Head of caudate nucleus (tissue), 42 donors: ENCODE results near the gene RTKN.
"Not testable (repeated sequence)": the region's sequence is repeated elsewhere in the genome, so short reads cannot be mapped to it uniquely, and the experiment has no call there.

Source experiments
- DNase-seq, 42 donors: peaks; one replicate each; pipeline versions ENCODE4 v3.0.0 to v3.0.0-alpha.2; 2020 to 2021; ENCODE audit warnings: mixed read lengths in 7 of 42
- intact Hi-C: fragments of 100-400 bp; cut with DNase I; formaldehyde crosslinking; loops from one replicate; pipeline ENCODE4 v1.15.0; 2022

Gene RTKN

DNA sequence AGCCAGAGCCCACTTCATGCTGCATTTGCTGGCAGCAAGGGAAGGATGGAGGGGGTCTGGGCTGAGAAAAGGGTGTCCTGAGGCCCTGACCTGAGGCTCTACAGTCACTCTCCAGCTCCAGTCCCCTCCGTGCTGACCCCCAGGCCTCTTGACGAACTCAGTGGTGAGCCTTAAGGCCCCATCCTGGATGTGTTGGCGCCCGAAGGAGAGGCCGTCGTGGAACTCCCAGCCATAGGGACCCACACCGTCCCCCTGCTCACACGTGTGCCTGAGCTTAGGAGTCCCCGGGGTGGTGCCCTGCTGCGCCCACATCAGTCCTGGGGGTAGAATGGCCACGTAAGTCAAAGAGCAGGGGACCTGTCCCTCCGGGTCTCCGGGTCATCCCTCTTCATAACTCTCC, 22.7 kb upstream of the RTKN start:
- DNase-seq: no peak
- intact Hi-C loops: no loop called here

DNA sequence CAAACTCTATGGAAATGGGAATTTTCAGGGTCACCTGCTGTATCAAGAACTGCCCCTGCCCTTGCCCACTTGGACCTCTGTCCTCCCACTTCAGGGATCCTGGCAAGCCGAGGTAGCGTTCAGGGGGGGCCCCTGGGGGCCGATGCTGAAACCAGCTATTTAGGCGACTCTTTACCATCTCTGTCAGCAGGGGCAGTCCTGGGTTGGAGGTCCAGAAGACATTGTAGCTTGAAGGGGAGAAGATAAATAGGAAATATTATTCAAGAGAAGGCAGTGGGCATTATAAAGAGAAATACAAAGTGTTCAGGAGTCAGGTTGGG, 21.0 kb upstream of the RTKN start:
- intact Hi-C loops: no loop called here
- no peak for DNase-seq

DNA sequence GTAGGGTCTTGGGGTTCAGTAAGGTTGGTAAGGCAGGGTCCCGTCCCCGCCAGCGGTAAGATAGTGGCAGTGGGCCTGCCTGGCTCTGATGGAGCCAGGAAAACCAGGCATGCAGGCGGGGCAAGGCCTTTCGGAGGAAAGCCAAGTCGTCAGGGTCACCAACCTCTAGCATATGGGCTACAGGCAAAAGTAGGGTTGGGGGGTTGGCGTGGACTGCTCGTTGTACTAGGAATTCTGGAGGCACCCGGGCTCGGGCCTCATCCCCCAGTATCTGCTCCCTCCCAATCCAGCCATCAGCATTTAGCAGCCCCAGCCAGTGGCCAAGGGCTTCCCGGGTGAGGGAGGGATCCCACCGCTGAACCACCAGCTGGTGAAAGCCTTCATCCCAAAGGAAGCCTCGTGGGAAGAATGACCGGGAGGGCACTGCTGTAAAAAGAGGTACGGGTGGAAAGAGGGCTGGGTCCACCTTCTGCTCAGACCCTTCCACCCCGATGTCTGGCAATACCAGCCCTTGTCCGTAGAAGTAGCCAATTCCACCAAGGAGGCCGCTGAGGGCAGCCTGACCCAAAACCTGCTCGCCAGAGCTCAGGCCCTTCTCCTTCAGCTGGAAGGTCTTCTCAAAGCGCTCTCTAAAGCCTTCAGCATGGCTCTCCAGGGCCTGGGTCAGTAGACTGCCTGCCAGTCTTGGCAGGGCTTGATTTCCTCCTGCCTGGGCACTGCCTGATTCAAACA, 20.5 kb upstream of the RTKN start:
- DNase-seq: no peak
- intact Hi-C loops: no loop called here

GRCh38 chr2:74461187-74462053, 19.7 kb upstream of the RTKN start:
- no peak for DNase-seq
- intact Hi-C loops: no loop called here

- DNase-seq, intact Hi-C loops: not testable (repeated sequence)
These were observed 18.4 kb upstream of the RTKN start for GRCh38 chr2:74460187-74460586.

DNA sequence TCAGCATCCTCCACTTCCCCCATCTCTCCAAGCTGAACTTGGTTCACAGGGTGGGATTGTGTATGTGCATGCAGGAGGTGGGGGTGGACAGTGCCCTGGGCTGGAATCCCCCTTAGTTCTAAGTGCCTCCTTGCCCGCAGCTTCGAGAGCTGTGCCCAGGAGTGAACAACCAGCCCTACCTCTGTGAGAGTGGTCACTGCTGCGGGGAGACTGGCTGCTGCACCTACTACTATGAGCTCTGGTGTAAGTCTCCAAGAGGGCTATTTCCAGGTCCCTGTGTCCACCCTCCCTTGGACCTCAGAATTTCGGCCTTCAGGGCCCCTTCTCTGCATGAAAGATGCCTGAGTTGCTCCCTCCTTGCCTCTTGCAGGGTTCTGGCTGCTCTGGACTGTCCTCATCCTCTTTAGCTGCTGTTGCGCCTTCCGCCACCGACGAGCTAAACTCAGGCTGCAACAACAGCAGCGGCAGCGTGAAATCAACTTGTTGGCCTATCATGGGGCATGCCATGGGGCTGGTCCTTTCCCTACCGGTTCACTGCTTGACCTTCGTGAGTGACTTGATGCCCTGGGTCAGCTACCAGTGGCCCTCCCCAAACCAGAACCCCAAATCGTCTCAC, 17.9 kb upstream of the RTKN start:
- intact Hi-C loops, DNase-seq: not testable (repeated sequence)

DNA sequence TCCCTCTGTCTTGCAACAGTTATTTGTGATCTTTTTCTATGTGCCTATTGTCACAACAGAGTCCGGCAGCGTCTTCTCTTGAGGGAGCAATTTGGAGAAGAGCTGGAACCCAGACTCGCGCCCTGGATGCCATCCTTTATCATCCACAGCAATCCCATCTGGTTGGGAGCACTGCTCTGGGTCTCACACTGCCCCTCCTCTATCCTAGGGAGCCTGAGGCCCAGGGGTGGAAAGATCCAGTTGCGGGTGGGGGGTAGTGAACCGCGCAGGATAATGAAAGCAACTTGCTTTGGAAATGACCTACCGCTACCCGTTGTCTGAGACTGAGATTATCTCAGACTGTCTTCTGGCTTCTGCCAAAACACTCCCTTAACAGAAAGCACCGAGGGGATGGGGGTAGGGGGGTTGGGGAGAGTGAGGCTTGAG, 17.2 kb upstream of the RTKN start:
- no peak for DNase-seq
- intact Hi-C loops: no loop called here

DNA sequence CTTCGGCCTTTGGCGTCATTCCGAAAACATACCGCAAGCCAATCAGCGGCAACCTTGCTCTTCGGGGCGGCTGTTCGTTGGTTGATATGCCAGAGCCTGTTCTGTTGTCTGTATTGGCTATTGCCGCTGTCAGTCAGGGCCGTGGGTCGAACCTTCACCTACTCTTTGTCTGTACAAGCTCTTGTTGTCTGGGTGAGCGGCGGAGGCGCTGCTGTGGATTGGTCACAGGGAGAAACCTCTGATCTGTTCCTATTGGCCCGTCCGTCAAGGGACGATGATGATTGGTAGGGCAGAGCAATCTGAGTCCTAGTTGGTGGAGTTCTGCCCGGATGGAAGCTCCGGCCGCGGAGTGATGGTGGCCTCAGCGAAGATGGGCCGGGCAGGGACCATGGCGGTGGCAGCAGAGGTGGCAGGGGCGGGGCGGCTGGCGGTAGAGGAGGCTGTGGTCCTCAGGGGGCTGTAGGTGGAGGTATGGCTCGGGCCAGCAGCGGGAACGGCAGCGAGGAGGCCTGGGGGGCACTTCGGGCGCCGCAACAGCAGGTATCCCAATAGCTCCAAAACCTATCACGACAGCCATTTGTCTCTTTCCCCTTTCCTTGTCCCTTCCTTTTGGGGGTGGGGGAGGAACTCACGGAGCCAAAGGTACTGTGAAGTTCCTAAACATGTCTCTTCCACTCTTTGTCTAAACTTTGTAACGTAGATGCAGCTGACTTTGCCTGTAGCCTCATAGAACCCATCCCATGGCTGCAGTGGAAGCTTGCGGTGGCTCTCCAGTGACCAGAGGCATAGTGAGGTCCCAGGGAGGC, 16.6 kb upstream of the RTKN start, which contains the start of gene WBP1:
Gene WBP1 (plus strand): TSS at position 307 of the 806 bp plus-strand sequence. CDS start 165 bp downstream, at position 472.
- DNase-seq: peak; percentile 98 to 100 (median 100)
- intact Hi-C loops: no loop called here

GRCh38 chr2:74457549-74458131, 15.9 kb upstream of the RTKN start:
- intact Hi-C loops: no loop called here
- peak in 33 of 42 donors; percentile 24 to 87 (median 69) for DNase-seq

DNA sequence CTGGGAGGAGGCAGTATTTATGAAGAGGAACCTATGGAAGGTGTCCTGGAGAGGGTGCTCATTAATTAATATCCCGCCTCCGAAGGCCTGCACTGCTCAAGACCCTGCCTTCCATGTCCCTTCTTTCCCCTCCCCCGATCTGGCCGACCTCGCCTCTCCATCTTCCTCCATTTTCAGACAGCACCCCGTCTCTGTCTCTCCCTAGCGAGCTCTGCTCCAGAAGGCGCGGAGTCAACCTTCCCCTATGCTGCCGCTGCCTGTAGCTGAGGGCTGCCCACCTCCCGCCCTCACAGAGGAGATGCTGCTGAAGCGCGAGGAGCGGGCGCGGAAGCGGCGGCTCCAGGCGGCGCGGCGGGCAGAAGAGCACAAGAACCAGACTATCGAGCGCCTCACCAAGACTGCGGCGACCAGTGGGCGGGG, 15.4 kb upstream of the RTKN start:
- intact Hi-C loops: no loop called here

DNA sequence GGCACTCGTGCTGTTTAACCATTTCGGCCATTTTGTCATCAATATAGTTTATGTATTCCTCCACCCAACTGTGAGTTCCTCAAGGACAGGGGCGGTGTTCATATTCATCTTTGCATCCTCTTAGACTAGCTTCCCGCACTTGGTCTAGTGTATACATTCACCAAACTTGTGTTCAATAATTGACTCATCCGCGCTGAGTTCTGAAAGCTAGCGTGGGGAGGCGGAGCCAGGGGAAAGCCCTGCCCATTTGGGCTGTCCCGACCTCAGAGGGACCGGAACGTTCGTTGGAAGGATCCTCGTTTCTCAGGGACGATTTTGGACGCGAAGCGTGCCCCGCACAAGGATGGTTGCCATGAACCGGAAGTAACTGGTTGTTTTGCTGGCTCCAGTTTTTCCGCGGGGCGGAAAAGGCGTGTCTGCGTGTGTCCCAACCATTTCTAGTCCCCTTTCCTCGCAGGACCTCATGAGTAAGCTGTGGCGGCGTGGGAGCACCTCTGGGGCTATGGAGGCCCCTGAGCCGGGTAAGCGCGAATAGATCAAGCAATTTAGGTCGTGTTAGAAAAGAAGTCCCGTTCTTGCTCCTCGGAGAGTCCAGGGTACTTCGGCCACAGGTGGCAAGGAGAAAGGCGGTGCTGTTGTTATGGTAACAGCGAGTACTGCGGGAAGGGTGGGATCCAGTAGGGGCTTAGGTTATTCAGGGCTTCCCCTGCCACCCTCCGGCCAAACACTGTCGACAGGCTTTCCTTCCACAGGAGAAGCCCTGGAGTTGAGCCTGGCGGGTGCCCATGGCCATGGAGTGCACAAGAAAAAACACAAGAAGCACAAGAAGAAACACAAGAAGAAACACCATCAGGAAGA, 13.1 kb upstream of the RTKN start, which contains the start of gene INO80B:
Gene INO80B (plus strand): TSS at position 434 of the 858 bp plus-strand sequence. CDS start 30 bp downstream, at position 464.
- intact Hi-C loops: loop anchor here (2.0 kb wide), 2 partner anchors 14 to 28 kb away; partner anchors contain the start of genes CCDC142, RTKN and TTC31
- peak; percentile 92 to 99 (median 96) for DNase-seq

More for the DNA sequence above, 15.4 kb upstream of the RTKN start:
- peak in 10 of 42 donors; percentile 55 to 81 (median 74) for DNase-seq

DNA sequence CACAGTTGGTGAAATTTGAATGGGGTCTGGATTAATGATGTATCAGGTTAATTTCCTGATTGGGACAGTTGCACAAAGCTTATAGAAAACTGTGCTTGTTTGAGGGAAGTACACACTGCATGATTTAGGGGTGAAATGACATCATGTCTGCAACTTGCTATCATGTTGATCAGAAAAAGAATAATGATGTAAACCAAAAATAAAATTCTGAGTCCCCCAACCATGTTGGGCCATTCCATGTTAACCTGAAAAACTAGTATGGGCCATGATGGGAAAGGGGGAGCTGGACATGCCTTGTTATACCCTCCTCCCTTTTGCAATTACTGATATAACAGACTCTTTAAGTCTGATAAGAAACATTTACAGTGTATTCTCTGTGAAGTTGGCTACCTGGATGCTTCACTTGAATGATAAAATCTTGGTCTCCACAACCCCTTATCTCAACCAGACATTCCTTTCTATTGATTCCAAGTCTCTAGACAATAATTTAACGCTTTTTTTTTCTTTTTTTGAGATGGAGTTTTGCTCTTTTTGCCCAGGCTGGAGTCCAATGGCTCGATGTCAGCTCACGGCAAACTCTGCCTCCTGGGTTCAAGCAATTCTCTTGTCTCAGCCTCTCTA, 8.9 kb upstream of the RTKN start:
- intact Hi-C loops: no loop called here
- DNase-seq: no peak

DNA sequence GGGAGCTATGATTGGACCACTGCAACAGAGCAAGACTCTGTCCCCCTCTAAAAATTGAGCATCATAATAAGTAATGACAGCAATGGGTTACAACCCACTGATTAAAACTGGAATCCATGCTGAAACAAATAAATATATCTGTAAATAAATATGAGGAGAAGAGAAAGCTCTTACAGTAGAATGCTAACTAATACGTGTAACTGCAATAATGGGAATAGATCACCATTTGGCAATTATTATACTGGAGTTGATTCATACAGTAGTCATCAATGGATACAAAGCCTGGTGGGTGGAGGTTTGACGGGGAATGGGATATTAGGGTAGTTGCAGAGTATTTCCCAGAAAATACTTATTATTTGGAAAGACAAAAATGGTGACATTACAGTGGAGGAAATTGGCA, 7.0 kb upstream of the RTKN start:
- no peak for DNase-seq
- intact Hi-C loops: no loop called here

- no peak for DNase-seq
- intact Hi-C loops: no loop called here
These were observed 5.7 kb upstream of the RTKN start for GRCh38 chr2:74447230-74447999.

GRCh38 chr2:74444498-74445318, 3.0 kb upstream of the RTKN start:
- intact Hi-C loops: no loop called here
- no peak for DNase-seq
